Activated CD4-positive, alpha-beta T cell treated with anti-CD3 and anti-CD28 coated beads for 48 hours (primary cell): ENCODE measurements around the gene ROBO1.
"Not testable (repeated sequence)": the region's sequence is repeated elsewhere in the genome, so short reads cannot be mapped to it uniquely, and the experiment has no call there.

Experiments used
- DNase-seq: peaks from one replicate; pipeline ENCODE4 v3.0.0-alpha.2; 2020

Gene ROBO1

DNA sequence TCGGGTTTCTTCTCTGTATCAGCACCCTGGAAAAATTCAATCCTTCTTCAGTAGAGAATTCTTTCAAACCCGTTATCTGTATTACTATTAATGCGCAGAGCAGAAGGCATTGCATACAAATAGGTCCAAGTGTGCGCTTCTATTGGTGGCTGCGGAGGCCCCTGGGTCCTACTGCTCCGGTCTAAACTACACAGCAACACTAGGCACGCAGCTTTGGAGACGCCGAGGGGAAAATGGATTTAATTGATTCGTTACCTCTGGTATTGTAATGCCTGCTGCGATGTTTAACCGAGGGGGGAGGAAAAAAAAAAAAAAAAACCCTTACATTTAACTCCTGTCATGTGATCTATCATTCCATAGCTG, at the start of gene ROBO1:
Gene ROBO1 (minus strand): TSS at position 94 of the 363 bp plus-strand sequence.
- no peak for DNase-seq

- no peak for DNase-seq
Observed at GRCh38 chr3:79817224-79817623, 49.4 kb upstream of the ROBO1 start.

DNA sequence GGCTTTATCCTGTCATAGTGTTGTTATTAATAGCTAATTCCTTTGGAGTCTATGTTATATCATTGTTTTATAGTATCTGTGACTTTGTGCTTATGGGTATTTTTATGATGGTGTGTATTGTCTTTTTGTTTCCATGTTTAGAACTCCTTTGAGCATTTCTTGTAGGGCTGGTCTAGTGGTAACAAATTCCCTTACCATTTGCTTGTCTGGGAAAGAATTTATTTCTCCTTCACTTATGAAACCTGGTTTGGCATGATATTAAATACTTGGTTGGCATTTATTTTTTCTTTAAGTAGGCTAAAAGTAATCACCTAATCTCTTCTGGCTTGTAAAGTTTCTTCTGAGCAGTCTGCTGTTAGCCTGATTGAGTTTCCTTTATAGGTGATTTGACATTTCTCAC, 47.7 kb upstream of the ROBO1 start:
- DNase-seq, result no peak

DNA sequence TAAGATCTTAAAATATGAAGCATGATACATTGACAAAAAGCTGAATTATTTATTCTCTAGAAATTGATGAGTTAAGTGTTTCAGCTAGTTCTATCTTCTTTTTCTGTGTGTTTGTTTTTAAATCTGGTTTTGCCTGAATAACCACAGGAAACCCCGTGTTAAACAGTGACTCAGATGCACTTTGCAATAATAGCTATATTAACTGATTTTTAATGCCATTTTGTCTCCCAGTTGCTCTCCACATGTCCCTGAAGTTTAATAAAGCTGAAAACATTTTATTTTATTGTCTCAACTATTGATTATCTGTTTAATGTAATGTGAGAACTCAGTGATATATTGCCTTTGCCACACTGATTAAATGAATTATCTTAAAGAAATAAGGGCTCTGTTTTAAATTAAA, 42.8 kb upstream of the ROBO1 start:
- no peak for DNase-seq

GRCh38 chr3:79810092-79810491, 42.3 kb upstream of the ROBO1 start:
- no peak for DNase-seq

DNA sequence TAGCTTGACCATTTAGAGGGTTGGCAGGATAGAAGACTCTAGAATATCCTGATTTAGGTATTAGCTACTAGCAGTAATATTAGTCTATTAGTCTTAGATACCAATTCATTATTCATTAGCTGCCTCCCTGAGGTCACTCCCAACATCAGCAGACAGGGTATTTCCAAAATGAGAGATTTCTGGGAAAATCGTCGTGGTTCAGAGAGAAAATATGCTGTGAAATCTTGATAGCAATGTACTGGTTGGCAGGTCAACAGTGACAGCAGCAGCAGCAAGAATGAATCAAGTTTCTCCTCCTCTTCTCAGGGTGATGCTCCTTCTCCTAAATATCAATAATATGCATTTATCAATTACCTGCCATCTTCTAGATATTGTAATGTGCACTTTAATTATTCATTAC, 41.3 kb upstream of the ROBO1 start:
- DNase-seq, result no peak

DNA sequence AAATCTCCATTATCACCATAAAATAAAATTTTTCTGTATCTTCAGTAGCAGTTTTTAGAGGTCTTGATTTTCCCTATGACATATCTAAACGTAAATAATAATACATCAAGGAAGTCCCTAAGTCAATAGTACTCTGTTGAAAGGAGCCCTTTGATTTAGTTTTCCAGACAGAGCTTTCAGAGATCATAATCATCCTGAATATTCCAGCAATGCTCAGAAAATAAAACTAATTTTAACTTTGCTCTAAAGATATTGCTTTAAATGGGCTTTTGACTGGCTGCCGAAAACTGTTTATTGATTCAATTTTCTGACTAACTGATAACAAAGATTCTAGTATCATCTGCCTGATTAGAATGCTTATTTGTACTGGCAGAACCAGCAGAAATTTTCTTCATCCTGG, 40.7 kb upstream of the ROBO1 start:
- no peak for DNase-seq

- DNase-seq, result not testable (repeated sequence)
Observed at GRCh38 chr3:79790177-79790576, 22.4 kb upstream of the ROBO1 start.

GRCh38 chr3:79773291-79773690, 5.5 kb upstream of the ROBO1 start:
- DNase-seq, result no peak

- no peak for DNase-seq
Observed at GRCh38 chr3:79769229-79769628, 1.4 kb upstream of the ROBO1 start.

DNA sequence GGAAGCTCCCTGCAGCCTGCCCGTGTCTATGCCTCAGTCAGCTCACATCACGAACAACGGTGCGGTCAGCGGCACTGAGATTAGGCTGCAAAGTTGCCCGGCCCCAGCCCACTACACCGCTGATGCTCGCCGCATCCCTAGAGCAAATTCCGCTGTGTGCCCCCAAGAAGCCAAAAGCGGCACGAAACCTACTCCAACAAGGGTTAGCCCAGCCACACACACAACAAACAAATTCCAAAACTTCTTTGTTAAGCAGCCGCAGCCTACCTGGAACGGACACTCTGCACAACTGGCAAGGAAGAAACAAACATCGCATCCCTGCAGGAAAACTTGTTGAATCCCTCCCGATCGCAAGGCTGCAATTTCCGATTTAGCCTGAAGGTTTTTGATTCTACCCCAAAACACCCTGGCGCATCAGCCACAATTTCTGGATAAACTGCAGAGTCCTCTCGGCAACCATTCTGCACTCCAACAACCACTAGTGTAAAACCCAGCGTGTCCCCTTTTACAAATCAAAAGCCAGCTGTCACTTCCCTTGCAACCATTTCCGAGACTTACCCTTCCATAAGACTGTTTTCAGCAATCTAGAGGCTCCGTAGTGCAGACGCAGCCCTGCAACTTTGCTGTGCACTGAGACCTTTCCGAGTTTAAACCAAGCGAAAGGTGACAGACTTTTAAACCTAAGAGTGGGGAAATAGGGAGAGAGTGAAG, 449 bp downstream of the ROBO1 start:
- DNase-seq, result no peak

- no peak for DNase-seq
Observed at GRCh38 chr3:79766496-79767193, 1.2 kb downstream of the ROBO1 start.

DNA sequence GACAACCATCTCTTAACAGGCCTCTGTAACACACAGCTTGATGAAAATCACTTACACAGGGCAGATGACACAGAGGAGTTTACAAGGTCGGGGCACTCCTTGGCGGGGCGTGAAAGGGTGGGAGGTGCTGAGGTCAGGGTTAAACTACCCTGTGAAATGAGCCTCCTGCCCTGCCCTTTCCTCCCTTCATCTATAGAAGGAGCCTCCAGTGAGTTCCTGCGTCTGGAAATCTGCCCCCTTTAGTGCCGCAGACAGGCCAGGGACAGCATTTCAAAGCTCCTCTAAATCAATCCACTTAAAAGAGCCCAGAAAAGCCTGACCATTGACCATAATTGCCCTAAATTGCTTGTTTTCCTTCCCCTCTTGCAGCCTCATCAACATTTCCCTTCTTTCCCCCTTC, 1.9 kb downstream of the ROBO1 start:
- DNase-seq, result no peak

- no peak for DNase-seq
Observed at GRCh38 chr3:79761441-79761840, 6.4 kb downstream of the ROBO1 start.

GRCh38 chr3:79751703-79752102, 16.1 kb downstream of the ROBO1 start:
- DNase-seq, result no peak

DNA sequence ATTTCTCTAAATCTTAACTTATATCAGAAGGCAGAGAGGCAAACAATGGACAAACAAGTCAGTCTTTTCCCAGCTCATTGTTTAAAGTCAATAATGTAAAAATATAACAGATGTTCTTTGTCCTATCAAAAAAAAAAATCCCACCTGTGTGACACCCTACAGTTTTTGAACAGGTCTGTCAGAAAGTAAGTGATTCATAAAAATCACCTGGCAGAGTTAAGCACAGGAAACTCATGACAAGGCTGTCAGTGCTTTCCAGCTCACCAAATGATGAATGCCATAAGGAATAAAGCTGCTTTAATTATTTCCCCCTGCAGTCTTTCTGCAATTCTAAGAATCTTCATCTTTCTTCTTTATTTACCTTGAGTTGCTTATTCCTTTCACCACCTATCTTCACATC, 30.3 kb downstream of the ROBO1 start:
- no peak for DNase-seq

DNA sequence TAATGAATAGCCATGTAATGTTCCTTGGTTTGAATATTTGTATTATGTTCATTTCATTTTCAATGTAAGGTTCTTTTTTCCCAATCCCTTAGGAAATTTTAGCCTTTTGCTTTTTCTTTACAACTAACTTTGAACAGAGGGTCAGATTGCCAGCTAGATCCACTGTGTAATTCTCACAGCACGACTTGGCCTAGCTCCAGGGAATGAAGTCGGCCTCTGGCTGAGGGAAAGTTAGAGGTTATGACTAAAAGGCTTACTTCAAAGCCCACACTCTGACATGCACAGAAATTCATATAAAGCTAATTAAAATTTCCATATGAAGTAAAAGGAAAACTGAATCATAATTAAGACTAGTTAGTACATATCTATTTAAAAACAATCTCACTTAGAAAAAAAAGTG, 38.7 kb downstream of the ROBO1 start:
- DNase-seq, result no peak

DNA sequence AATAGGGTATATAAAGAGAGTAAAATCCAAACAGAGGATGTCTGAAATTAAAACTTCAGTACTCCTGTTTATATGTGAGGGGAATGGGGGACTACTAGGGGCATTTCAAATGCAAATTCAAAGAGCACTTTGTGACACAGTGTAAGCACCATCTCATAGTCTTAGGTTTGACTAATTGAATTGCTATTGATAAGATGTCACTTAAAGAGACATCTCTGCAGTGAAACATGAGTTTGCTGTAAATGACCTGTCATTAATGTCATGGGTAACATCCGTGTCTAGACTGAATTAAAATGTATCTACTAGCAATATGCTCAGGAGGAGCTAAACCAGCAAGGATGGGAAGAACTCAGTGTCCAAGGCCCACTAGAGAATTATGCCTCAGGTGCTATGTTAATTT, 41.0 kb downstream of the ROBO1 start:
- DNase-seq, result no peak

GRCh38 chr3:79724206-79724605, 43.6 kb downstream of the ROBO1 start:
- no peak for DNase-seq

DNA sequence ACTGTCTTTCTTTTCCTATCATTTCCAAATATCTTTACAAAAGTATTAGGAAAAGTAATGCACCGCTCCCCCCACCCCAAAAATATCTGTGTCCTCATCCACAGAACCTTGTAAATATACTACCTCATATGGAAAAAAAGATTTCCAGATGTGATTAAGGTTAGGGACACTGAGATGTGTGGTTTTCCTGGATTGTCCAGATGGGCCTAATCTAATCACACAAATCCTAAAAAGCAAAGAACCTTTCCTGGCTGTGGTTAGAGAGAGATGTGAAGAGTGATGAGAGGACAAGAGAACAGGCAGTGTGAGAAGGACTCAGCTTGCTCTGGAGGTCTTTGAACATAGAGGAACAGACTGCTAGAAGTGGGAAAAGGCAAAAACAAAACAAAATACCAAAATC, 77.7 kb downstream of the ROBO1 start:
- no peak for DNase-seq

DNA sequence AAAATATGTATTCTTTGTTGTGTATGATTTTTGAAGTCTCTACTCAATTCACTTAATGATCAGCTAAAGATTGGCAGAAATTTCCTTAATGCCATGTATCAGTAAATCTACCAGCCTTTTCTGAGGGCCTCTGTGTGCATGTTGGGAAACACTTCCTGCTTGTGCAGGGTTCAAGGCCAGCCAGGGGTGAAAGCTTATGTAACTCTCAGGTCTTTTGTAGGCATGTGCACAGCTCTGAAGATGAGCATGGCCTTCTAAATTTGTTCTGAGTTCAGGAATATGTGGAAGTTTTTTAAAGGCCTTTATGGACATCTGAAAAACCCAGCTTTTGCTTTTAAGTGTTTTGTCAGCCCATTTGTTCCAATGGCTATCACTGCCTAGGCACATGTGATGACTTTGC, 82.7 kb downstream of the ROBO1 start:
- DNase-seq, result no peak

- no peak for DNase-seq
Observed at GRCh38 chr3:79684041-79684440, 83.8 kb downstream of the ROBO1 start.

DNA sequence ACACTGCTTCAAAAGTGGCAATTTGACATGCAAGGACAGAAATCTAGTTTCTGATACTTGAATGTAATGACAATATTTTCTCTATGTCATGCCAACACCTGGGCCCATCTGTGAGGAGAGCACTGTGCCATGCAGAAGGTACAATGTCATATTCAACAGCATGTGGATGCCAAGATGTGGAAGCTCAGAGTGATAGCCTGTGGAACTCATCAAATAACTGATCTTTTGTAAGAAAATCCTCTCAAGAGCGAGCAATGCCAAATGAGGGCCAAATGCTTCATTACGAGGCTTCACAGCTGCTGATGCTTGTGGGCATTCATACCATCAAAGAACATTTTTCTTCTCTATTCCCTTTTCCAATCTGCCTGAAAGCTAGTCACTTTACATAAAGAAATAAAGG, 95.1 kb downstream of the ROBO1 start:
- DNase-seq, result no peak

- DNase-seq, result no peak
Observed at GRCh38 chr3:79672075-79672474, 95.7 kb downstream of the ROBO1 start.

GRCh38 chr3:79670178-79670577, 97.6 kb downstream of the ROBO1 start:
- no peak for DNase-seq
